Liver (tissue), 3 donors: Measurements from ENCODE around the gene GOSR2.

Experiments
- ATF3 ChIP-seq: IDR thresholded peaks from 2 replicates; pipeline ENCODE4 v1.6.1; 2016; ENCODE audit warnings: antibody characterized with exemption
- CTCF ChIP-seq: fragments of 150-350 bp; IDR thresholded peaks from 2 replicates; pipeline ENCODE4 v1.5.1; 2017; ENCODE audit warnings: improper control_type of control experiment, low read depth, low read length; ENCODE audit not compliant: missing input control
- EGR1 ChIP-seq, 2 donors: IDR thresholded peaks; 2 replicates each; pipeline ENCODE4 v1.6.1; 2016 to 2018; ENCODE audit warnings: antibody characterized with exemption in 2 of 2, low read depth in 2 of 2
- FOXA1 ChIP-seq: IDR thresholded peaks from 2 replicates; pipeline ENCODE4 v1.6.1; 2016; ENCODE audit warnings: antibody characterized with exemption
- FOXA2 ChIP-seq: IDR thresholded peaks from 2 replicates; pipeline ENCODE4 v1.6.1; 2016; ENCODE audit warnings: antibody characterized with exemption
- HNF4G ChIP-seq: IDR thresholded peaks from 2 replicates; pipeline ENCODE4 v1.6.1; 2016; ENCODE audit warnings: antibody characterized with exemption
- JUND ChIP-seq, 2 donors: IDR thresholded peaks; 2 replicates each; pipeline ENCODE4 v1.6.1; 2016; ENCODE audit warnings: antibody characterized with exemption in 2 of 2
- RAD21 ChIP-seq, 2 donors: IDR thresholded peaks; 2 replicates each; pipeline ENCODE4 v1.6.1; 2016; ENCODE audit warnings: antibody characterized with exemption in 2 of 2, mild to moderate bottlenecking in 2 of 2
- REST ChIP-seq: IDR thresholded peaks from 2 replicates; pipeline ENCODE4 v1.6.1; 2016; ENCODE audit warnings: antibody characterized with exemption, mild to moderate bottlenecking
- RXRA ChIP-seq, 2 donors: IDR thresholded peaks; 2 replicates each; pipeline ENCODE4 v1.6.1; 2017 to 2018; ENCODE audit warnings: antibody characterized with exemption in 2 of 2, mild to moderate bottlenecking in 1 of 2
- SP1 ChIP-seq: IDR thresholded peaks from 2 replicates; pipeline ENCODE4 v1.6.1; 2018; ENCODE audit warnings: antibody characterized with exemption, mild to moderate bottlenecking
- TAF1 ChIP-seq: conservative IDR thresholded peaks from 2 replicates; pipeline ENCODE4 v1.6.1; 2016; ENCODE audit warnings: antibody characterized with exemption, mild to moderate bottlenecking
- YY1 ChIP-seq: IDR thresholded peaks from 2 replicates; pipeline ENCODE4 v1.6.1; 2016; ENCODE audit warnings: antibody characterized with exemption, mild to moderate bottlenecking
- ZBTB33 ChIP-seq: IDR thresholded peaks from 2 replicates; pipeline ENCODE4 v1.6.1; 2016; ENCODE audit warnings: antibody characterized with exemption
- donor health status: healthy.
- donor health status: healthy.

- TF ChIP-seq ATF3 (no peak), REST (no peak), JUND (IDR thresholded peaks at IDR 0.05) (no peak), CTCF (no peak), ZBTB33 (no peak), YY1 (no peak), EGR1 (IDR thresholded peaks at IDR 0.05; ENCODE audit: low read depth in 2 of 2) (no peak), FOXA2 (no peak), SP1 (no peak), TAF1 (no peak), HNF4G (no peak), RAD21 (IDR thresholded peaks at IDR 0.05) (no peak), FOXA1 (no peak), RXRA (IDR thresholded peaks at IDR 0.05) (no peak)
Measured at GRCh38 chr17:46876926-46877325, 46.0 kb upstream of the GOSR2 start.
